GM12873 (cell line): ENCODE results near the gene CDA.

Experiments used
- TF ChIP-seq, protein P1 (sequence below): IDR thresholded peaks from 2 replicates; pipeline ENCODE4 v1.5.1; 2012; ENCODE audit warnings: low read depth, mild to moderate bottlenecking, moderate library complexity, low read length, control low read depth; ENCODE audit not compliant: insufficient read depth; ENCODE audit errors: missing control alignments

CDA gene

DNA sequence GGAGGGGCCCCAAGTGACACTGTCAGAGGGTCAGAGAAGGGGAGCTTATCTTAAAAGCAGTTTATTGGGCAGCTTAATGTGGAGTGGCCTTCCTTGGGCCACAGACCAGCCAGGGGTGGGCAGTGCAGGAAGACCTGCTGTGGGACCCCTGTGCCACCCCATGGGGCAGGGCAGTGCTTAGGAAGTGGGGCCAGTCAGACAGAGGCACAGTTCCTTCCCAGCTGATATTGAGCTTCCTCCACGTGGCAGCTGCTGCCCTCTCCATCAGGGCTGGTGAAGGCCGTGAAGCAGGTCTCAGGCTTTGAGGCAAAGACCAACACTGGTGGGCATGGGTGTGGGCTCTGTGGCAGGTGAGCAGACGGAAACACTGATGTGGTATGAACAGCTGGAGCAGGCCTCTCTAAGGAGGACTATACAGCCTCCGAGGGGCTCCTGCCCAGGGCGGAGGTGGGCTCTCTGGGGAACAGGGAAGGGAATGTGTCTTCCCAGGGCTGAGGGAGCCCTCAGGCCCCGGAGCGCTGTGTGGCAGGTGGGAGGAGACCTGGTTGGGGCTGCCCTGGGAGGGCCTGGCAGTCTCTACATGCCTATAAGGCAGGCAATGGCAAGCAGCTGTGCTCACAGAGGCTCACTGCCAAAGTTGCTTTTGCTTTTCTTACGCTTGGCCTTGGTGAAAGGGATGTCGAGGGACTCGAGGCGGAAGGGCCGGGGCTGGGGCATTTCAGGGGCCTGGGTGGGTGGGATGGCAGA is 75.2 kb downstream of the CDA start:
- TF ChIP-seq, protein P1, sequence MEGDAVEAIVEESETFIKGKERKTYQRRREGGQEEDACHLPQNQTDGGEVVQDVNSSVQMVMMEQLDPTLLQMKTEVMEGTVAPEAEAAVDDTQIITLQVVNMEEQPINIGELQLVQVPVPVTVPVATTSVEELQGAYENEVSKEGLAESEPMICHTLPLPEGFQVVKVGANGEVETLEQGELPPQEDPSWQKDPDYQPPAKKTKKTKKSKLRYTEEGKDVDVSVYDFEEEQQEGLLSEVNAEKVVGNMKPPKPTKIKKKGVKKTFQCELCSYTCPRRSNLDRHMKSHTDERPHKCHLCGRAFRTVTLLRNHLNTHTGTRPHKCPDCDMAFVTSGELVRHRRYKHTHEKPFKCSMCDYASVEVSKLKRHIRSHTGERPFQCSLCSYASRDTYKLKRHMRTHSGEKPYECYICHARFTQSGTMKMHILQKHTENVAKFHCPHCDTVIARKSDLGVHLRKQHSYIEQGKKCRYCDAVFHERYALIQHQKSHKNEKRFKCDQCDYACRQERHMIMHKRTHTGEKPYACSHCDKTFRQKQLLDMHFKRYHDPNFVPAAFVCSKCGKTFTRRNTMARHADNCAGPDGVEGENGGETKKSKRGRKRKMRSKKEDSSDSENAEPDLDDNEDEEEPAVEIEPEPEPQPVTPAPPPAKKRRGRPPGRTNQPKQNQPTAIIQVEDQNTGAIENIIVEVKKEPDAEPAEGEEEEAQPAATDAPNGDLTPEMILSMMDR = no peak

DNA sequence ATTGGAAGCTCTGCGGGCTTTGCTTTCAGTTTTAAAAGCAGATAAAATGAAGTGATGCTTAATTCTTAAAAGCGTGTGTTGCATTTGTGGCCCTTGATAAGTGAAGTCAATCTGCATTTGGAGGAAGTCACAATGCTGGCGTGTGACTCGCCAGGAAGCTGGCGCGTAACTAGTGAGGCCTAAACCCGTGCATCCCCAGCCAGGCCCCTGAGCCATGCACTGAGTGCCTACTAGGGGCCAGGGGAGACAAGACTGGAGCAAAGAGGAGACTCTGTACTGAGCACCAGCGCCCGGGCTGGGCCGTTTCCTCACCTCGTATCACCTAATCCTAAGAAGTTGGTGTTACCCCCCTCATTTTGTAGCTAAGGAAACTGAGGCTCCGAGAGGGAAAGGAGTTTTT is 76.8 kb downstream of the CDA start:
- TF ChIP-seq, protein P1 = no peak

DNA sequence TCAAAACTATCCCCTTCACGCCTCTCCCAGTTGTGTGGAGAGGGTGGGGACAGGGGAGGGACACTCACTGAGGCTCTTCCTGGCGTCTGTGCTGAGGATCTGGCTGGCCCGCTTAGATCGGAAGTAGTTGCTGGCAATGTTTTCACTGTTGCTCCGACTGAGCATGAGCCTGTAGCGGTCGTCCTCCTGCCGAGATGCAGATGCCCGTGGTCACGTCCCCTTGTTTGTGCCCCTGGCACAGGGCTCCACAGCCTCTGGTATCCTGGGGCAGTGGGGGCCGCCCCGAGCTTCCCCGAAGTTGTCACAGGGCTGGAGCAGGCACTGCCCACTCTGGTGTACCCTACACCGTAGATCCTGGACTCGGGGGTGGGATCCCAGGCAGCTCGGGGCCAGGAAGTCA is 77.2 kb downstream of the CDA start:
- TF ChIP-seq, protein P1 = no peak

DNA sequence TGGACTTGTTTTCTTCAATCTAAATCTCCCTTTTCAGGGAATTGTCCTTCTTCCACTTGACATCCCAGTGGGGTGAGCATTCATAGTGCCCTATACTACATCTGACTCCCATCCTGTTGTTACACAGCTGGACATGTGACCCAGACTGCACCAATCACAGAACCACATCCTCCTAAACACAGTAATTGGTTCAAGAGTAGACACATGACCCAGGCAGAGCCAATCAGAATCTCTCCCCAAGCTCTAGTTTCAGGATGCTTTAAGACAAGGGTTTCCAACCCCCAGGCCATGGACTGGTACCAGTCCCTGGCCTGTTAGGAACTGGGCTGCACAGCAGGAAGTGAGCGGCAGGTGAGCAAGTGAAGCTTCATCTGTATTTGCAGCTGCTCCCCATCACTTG is 77.9 kb downstream of the CDA start:
- TF ChIP-seq, protein P1 = no peak
